ENCODE results near the gene KIAA0930.
"Not testable (repeated sequence)": the region's sequence is repeated elsewhere in the genome, so short reads cannot be mapped to it uniquely, and the experiment has no call there.

Gene KIAA0930

DNA sequence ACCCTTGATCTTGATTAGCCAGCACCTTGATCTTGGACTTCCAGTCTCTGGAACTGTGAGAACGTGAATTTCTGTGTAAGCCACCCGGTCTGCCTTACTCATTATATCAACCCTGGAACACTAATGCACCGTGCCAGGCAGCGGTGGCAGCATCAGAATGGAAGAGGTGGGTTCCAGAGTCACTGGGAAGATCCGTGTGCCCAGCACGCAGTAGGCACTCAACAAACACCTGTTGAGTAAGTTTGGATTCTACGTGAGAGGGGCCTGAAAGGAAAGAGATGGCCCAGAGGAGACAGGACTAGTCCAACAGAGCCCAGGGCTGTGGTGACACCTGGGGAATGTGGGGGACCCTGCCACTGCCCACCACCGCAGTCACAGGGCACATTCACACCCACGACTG is 37.4 kb upstream of the KIAA0930 start:
- no peak for DNase-seq (ENCODE audit: low spot score)
- in situ Hi-C loops (cut with MboI; ENCODE audit: low sequenced_read_pairs, unreplicated experiment) = no loop called here
- TF ChIP-seq, protein P1, sequence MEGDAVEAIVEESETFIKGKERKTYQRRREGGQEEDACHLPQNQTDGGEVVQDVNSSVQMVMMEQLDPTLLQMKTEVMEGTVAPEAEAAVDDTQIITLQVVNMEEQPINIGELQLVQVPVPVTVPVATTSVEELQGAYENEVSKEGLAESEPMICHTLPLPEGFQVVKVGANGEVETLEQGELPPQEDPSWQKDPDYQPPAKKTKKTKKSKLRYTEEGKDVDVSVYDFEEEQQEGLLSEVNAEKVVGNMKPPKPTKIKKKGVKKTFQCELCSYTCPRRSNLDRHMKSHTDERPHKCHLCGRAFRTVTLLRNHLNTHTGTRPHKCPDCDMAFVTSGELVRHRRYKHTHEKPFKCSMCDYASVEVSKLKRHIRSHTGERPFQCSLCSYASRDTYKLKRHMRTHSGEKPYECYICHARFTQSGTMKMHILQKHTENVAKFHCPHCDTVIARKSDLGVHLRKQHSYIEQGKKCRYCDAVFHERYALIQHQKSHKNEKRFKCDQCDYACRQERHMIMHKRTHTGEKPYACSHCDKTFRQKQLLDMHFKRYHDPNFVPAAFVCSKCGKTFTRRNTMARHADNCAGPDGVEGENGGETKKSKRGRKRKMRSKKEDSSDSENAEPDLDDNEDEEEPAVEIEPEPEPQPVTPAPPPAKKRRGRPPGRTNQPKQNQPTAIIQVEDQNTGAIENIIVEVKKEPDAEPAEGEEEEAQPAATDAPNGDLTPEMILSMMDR (IDR thresholded peaks at IDR 0.05; ENCODE audit: borderline replicate concordance, control extremely low read depth, extremely low read depth, insufficient read depth, missing control alignments) = no peak

DNA sequence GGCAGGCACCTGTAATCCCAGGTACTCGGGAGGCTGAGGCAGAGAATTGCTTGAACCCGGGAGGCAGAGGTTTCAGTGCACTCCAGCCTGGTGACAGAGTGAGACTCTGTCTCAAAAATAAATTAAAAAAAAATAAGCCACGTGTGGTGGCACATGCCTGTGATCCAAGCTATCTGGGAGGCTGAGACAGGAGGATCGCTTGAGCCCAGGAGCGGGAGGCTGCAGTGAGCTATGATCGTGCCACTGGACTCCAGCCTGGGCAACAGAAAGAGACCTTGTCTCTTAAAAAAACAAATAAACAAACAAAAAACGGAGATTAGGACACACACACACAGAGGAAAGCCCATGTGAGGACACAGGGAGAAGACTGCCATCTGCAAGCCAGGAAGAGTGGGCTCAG is 37.0 kb upstream of the KIAA0930 start:
- in situ Hi-C loops (cut with MboI; ENCODE audit: low sequenced_read_pairs, unreplicated experiment); DNase-seq (ENCODE audit: low spot score): not testable (repeated sequence)

DNA sequence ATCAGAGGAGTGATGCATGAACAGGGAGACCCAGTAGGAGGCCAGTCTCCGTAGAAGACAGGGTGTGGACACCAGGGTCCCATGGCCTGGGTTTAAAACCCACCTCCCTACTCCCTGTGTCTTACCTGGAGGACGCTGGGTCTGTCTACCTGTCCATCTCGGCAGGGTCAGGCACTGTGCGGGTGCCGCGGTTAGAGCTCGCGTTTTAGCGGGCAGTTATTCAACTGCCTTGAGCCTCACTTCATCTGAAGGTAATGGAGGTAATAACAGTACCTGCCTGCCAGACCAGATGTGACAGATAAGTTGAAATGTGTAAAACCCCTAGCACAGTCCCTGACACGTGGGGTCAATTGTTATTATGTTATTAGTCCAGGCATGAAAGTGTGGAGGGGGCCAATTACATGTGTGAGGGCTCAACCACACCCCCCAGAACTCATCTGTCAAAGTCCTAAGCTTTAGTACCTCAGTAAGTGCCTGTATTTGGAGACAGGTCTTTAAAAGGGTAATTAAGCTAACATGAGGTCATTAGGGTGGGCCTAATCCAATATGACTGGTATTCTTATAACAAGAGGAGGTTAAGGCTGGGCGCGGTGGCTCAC is 35.9 kb upstream of the KIAA0930 start:
- in situ Hi-C loops (cut with MboI; ENCODE audit: low sequenced_read_pairs, unreplicated experiment) = no loop called here
- DNase-seq (ENCODE audit: low spot score) = no peak
- TF ChIP-seq, protein P1 (IDR thresholded peaks at IDR 0.05; ENCODE audit: borderline replicate concordance, control extremely low read depth, extremely low read depth, insufficient read depth, missing control alignments) = no peak

GRCh38 chr22:45273452-45274075 is 32.9 kb upstream of the KIAA0930 start:
- no peak for DNase-seq (ENCODE audit: low spot score)
- TF ChIP-seq, protein P1 (IDR thresholded peaks at IDR 0.05; ENCODE audit: borderline replicate concordance, control extremely low read depth, extremely low read depth, insufficient read depth, missing control alignments) = no peak
- in situ Hi-C loops (cut with MboI; ENCODE audit: low sequenced_read_pairs, unreplicated experiment) = no loop called here

DNA sequence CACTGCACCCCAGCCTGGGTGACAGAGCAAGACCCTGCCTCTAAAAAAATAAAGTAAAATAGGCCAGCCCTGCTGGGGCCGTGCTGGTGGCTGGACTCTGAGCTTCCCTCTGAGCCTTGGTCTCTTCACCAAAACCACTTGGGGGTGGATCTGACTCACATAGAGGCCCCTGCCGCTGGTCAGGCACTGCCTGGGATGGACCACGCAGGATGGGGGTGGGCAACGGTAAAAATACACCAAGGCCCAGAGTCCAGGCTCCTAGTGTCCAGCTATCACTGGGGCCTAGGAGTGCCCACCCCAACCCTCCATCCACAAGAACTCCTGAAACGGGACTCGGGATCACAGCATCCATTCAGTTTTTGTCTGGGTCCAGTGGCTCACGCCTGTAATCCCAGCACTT is 31.8 kb upstream of the KIAA0930 start:
- TF ChIP-seq, protein P1 (IDR thresholded peaks at IDR 0.05; ENCODE audit: borderline replicate concordance, control extremely low read depth, extremely low read depth, insufficient read depth, missing control alignments) = no peak
- DNase-seq (ENCODE audit: low spot score) = no peak
- in situ Hi-C loops (cut with MboI; ENCODE audit: low sequenced_read_pairs, unreplicated experiment) = no loop called here

DNA sequence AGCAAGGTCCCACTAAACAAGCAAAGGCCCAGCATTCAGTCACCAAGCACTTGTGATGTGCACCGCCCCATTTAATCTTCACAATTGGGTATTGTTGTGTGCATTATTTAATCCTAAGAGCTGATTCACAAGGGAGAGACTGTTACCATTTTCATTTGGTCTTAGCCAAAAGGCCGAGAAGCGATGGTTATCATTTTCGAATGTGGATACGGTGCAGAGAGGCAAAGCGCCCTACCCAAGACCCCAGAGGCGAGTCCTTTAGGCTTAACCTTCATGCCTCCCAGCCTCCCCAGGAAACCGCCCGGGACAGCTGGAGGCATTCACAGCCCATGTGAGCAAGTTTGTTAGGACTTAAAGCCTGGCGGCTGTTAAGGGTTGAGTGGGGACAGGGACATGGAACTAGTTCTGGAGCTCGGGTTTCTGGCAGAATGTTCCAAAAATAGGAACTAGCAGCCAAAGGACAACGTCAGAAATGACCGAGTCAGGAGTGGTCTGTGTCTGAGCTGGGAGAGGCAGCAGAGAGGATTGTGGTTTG is 31.0 kb upstream of the KIAA0930 start:
- TF ChIP-seq, protein P1 (IDR thresholded peaks at IDR 0.05; ENCODE audit: borderline replicate concordance, control extremely low read depth, extremely low read depth, insufficient read depth, missing control alignments) = no peak
- DNase-seq (ENCODE audit: low spot score) = no peak
- in situ Hi-C loops (cut with MboI; ENCODE audit: low sequenced_read_pairs, unreplicated experiment) = no loop called here
